GM19324 (cell line): Measurements from ENCODE around the gene SLC9A1.
"Not testable (repeated sequence)": the region's sequence is repeated elsewhere in the genome, so short reads cannot be mapped to it uniquely, and the experiment has no call there.

ENCODE experiments used
- ATAC-seq: cut with Tn5 transposase; IDR thresholded peaks from one replicate; pipeline ENCODE4 v1.9.1; 2021; ENCODE audit warnings: mild to moderate bottlenecking, moderate library complexity; ENCODE audit not compliant: unreplicated experiment, low FRiP score

The SLC9A1 gene

DNA sequence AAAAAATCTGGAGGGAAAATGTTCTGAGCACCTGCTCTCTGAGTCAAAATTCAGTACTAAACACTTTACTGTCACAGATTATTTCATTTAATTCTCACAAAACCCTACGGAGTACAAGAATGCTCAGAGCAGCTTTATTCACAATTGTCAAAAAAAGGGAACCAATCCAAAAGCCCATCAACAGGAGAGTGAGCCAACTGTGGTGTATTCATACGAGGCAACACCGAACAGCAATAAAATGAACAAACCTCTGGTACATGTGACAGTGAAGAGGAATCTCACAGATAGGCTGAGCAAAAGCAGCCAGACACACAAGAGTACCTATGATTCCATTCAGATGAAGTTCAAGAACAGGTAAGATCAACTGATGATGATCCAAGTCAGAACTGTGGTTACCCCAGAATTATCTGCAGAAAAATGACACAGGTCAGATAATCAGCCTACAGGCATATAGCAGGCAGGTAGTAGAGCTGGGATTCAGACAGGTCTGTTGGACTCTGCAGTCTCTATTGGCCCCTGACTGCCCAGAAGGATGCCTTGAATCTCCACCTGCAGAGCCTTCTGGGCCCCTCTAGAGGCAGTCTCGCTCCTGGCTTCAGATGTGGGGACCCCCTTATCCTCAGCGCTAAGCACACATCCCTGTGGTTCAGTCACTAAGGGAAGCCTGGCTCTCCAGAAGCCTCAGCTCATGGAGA is 19.2 kb downstream of the SLC9A1 start:
- no peak for ATAC-seq

DNA sequence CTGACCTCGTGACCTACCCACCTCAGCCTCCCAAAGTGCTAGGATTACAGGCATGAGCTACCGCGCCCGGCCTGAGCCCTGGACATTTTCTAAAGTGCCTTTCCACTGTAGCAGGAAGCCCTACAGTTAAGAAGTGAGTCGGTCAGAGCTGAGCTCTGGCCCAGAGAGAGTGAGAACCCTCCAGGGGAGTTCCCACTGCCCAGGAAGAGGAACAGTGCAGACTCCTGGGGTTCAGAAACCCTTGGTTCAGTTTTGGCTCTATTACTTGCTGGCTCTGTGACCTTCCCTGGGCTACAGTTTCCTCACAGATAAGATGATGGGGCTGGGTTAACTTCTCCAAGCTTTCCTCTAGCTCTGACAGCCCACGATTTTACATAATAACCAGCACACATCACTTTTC is 20.9 kb downstream of the SLC9A1 start:
- no peak for ATAC-seq

GRCh38 chr1:27133158-27133557 is 21.8 kb downstream of the SLC9A1 start:
- ATAC-seq = no peak

- no peak for ATAC-seq
These were observed 22.3 kb downstream of the SLC9A1 start for GRCh38 chr1:27132624-27133023.

- ATAC-seq = no peak
These were observed 22.8 kb downstream of the SLC9A1 start for GRCh38 chr1:27132147-27132546.

- no peak for ATAC-seq
These were observed 24.1 kb downstream of the SLC9A1 start for GRCh38 chr1:27130798-27131197.

GRCh38 chr1:27129225-27129624 is 25.7 kb downstream of the SLC9A1 start:
- no peak for ATAC-seq

- ATAC-seq = no peak
These were observed 27.5 kb downstream of the SLC9A1 start for GRCh38 chr1:27127419-27127818.

DNA sequence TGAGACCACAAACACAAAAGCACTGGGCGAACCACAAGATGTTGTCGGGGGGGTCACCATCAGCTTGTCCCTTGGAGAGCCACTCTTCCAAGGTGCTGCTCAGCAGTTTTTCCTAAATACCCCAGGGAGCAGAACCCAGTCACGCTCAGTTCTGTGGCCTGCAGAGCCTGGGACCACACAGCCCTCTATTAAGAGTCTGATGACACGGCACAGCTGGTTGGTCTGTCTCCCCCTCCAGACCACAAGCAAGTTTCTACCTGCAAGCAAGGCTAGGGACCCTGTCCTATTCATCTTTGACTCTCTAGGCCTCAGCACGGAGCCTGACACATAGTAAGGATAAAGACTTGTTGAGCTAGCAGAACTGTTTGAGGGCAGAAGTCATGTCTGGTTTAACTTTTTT is 28.5 kb downstream of the SLC9A1 start:
- ATAC-seq = no peak

DNA sequence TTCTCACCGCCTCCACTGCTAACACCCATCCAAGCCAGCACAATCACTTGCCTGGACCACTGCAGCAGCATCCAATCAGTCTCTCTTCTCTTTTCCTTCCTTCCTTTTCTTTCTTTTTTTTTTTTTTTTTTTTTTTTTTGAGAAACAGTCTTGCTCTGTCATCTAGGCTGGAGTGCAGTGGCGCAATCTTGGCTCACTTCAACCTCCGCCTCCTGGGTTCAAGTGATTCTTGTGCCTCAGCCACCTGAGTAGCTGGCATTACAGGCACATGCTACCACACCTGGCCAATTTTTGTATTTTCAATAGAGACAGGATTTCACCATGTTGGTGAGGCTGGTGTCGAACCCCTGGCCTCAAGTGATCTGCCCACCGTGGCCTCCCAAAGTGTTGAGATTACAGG is 29.8 kb downstream of the SLC9A1 start:
- ATAC-seq = not testable (repeated sequence)

GRCh38 chr1:27124405-27124804 is 30.5 kb downstream of the SLC9A1 start:
- no peak for ATAC-seq

GRCh38 chr1:27122652-27123051 is 32.3 kb downstream of the SLC9A1 start:
- no peak for ATAC-seq

DNA sequence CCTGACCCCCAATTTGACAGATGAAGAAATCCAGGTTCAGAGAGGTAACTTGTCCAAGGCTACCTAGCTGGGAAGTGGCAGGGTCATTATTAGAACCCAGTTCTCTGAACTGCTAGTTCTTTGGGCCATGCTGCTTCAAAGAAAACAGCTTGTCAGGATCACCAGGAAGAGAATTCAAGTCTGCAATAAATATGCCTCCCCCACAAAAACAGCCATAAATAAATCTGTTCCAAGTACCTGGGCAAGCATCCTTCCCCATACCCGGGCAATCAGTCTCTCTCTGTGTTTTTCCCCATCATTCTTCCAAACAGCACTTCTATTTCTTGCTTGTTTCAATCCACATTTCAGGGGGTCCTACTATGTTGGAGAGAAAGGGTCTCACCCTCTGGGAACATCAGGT is 34.1 kb downstream of the SLC9A1 start:
- no peak for ATAC-seq

GRCh38 chr1:27118440-27118689 is 36.6 kb downstream of the SLC9A1 start:
- ATAC-seq = no peak

DNA sequence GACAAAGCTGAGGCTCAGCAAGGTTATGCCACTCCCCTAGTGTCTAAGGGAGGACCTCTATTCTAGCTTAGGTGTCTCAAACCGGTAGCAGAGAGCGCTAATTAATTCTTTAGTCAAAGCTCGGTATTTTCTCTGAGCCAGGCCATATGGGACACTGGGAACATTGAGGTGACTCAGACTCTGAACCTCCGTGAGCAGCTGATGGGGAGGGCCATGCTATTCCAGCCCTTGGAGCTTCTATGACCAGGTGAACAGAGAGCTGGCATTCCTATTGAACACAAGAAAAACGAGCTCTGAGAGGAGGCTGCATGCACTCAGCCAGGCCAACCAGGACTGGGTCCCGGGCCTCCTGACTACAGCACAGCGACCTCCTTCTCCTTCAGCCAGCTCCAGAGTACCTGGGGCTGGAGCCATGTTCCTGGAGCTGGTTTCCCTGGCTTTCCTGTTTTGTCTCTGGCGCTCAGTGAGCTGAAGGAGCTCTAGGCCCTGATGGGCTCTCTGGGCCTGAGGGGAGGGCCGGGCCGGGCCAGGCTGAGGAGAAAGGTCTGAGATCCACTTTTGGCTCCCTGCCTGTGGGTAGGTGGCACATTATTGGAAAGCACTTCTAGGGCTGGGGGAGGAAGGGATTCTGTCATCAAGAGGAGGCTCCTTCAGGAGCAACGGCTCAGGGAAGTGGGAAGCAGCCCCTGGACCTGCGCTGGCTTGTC is 37.0 kb downstream of the SLC9A1 start:
- ATAC-seq = no peak

DNA sequence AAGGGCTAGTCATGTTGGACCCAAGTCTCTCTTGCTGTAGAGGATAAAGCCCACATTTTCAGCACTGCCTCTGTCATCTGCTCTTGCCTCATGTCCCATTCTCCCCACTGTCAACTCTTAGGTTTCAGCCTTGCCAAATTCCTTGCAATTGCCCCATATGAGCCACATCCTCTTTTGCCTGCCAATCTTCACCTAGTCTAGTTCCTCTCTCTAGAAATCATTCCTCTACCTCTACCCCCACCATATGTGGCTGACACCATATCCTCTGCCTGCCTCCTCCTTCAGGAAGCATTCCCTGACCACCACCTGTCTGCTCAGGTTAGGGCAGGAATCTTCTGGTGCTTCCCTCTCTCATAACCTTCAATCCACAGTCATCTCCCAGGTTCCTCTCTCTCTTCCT is 38.2 kb downstream of the SLC9A1 start:
- ATAC-seq = no peak

DNA sequence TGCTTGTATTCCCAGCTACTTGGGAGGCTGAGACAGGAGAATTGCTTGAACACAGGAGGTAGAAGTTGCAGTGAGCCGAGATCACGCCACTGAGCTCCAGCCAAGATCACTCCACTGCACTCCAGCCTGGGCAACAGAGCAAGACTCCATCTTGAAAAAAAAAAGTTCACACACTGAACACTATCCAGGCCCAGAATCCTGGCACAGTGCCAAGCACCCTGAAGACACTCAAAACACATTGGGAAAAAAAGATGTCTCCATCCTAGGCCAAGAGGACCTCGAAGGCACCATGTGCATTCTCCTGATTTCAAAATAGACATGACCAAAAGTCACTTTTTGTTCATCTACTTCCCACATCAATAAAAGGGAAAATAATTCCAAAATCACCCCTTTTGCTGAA is 38.7 kb downstream of the SLC9A1 start:
- no peak for ATAC-seq

- ATAC-seq = no peak
These were observed 40.4 kb downstream of the SLC9A1 start for GRCh38 chr1:27114546-27114945.

DNA sequence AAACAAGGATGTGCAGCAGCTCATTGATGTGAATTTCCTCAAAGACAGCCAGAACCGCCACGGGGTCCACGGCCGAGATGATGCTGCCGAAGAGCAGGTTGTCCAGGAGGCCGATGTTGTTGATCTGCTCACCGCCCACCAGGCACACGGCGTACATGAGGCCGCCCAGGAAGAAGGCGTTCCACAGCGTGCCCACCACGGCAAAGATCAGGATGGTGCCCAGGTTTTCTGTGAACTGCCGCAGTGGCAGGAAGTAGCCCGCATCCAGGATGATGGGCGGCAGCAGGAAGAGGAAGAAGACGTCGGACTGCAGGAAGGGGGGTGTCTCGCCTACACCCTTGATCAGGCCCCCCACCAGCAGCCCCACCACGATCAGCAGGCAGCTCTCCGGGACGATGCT is 41.1 kb downstream of the SLC9A1 start:
- no peak for ATAC-seq

- no peak for ATAC-seq
These were observed 43.0 kb downstream of the SLC9A1 start for GRCh38 chr1:27111626-27112573.

DNA sequence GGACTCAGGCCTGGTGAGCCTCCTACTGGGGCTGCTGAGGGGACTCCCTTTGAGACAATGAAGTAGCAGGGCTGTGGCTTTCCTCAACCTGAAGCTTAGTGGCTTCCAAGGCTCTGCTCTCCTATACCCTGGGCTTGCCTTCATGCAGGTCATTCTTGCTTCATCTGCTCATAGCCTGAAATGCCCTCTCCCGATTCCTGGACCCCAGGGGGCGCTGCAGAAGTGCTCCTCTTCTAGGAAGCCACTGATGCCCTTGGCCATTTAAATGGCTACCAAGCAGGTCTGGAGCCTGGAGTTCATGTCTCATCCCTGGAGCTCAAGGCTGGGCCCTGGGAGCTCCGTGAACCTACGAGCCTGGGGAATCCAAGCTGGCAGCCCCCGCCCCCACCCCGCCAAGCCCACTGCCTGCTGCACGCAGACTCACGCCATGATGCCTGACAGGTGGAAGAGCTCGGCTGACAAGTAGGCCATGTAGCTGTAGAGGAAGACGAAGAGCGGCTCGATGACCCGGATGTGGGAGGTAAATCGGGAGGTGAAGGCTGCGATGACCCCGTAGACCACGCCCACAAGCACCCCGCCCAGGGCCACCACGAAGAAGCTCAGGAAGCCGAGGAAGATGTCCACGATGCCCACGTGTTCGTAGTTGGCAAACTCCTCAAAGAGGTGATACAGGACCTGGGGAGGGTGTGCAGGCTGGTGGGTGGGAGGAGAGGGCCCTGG is 45.7 kb downstream of the SLC9A1 start:
- ATAC-seq = no peak
